Measurements from ENCODE around the gene PCBP3.
"Not testable (repeated sequence)": the region's sequence is repeated elsewhere in the genome, so short reads cannot be mapped to it uniquely, and the experiment has no call there.

The PCBP3 gene

GRCh38 chr21:45626127-45626526, 17.4 kb upstream of the PCBP3 start:
- H3K4me3 ChIP-seq (ENCODE audit: low read length in 2 of 2); H3K9me3 ChIP-seq (ENCODE audit: control insufficient read depth in 2 of 2, low read length in 2 of 2); H3K4me1 ChIP-seq (ENCODE audit: control insufficient read depth, insufficient read depth, low read length); H3K36me3 ChIP-seq (ENCODE audit: control insufficient read depth in 2 of 2, insufficient read depth in 2 of 2, low read length in 2 of 2); H3K27me3 ChIP-seq (ENCODE audit: control insufficient read depth in 1 of 2, insufficient read depth in 2 of 2, low read length in 2 of 2); H3K27ac ChIP-seq (ENCODE audit: low read length); H3K9ac ChIP-seq (ENCODE audit: low read length in 2 of 2): not testable (repeated sequence)

- Histone ChIP-seq H3K27me3 (ENCODE audit: control insufficient read depth in 1 of 2, insufficient read depth in 2 of 2, low read length in 2 of 2) (peaks cover 7 to 8% of the 10 kb centered on the region in 2 donors), H3K27ac (ENCODE audit: low read length) (no peak overlapping the region), H3K4me1 (ENCODE audit: control insufficient read depth, insufficient read depth, low read length) (no peaks in the 10 kb centered on the region), H3K36me3 (ENCODE audit: control insufficient read depth in 2 of 2, insufficient read depth in 2 of 2, low read length in 2 of 2) (no peaks in the 10 kb centered on the region), H3K9ac (ENCODE audit: low read length in 2 of 2) (no peak overlapping the region), H3K4me3 (ENCODE audit: low read length in 2 of 2) (no peak overlapping the region), H3K9me3 (ENCODE audit: control insufficient read depth in 2 of 2, low read length in 2 of 2) (no peaks in the 10 kb centered on the region)
These were observed 14.2 kb upstream of the PCBP3 start for GRCh38 chr21:45629046-45629981.

- Histone ChIP-seq H3K4me1 (ENCODE audit: control insufficient read depth, insufficient read depth, low read length) (no peaks in the 10 kb centered on the region), H3K4me3 (ENCODE audit: low read length in 2 of 2) (no peak overlapping the region), H3K36me3 (ENCODE audit: control insufficient read depth in 2 of 2, insufficient read depth in 2 of 2, low read length in 2 of 2) (no peaks in the 10 kb centered on the region), H3K27ac (ENCODE audit: low read length) (no peak overlapping the region), H3K9me3 (ENCODE audit: control insufficient read depth in 2 of 2, low read length in 2 of 2) (no peaks in the 10 kb centered on the region), H3K9ac (ENCODE audit: low read length in 2 of 2) (no peak overlapping the region), H3K27me3 (ENCODE audit: control insufficient read depth in 1 of 2, insufficient read depth in 2 of 2, low read length in 2 of 2) (peaks cover 7 to 8% of the 10 kb centered on the region in 2 donors)
These were observed 13.3 kb upstream of the PCBP3 start for GRCh38 chr21:45630066-45630694.

GRCh38 chr21:45630876-45631275, 12.6 kb upstream of the PCBP3 start:
- Histone ChIP-seq H3K9me3 (ENCODE audit: control insufficient read depth in 2 of 2, low read length in 2 of 2) (no peaks in the 10 kb centered on the region), H3K27ac (ENCODE audit: low read length) (no peak overlapping the region)

GRCh38 chr21:45631540-45631939, 12.0 kb upstream of the PCBP3 start:
- Histone ChIP-seq H3K4me1 (ENCODE audit: control insufficient read depth, insufficient read depth, low read length) (no peaks in the 10 kb centered on the region), H3K27me3 (ENCODE audit: control insufficient read depth in 1 of 2, insufficient read depth in 2 of 2, low read length in 2 of 2) (peaks cover 7 to 8% of the 10 kb centered on the region in 2 donors), H3K9ac (ENCODE audit: low read length in 2 of 2) (no peak overlapping the region), H3K4me3 (ENCODE audit: low read length in 2 of 2) (no peak overlapping the region), H3K36me3 (ENCODE audit: control insufficient read depth in 2 of 2, insufficient read depth in 2 of 2, low read length in 2 of 2) (no peaks in the 10 kb centered on the region), H3K9me3 (ENCODE audit: control insufficient read depth in 2 of 2, low read length in 2 of 2) (no peaks in the 10 kb centered on the region), H3K27ac (ENCODE audit: low read length) (no peak overlapping the region)

More at GRCh38 chr21:45630876-45631275, 12.6 kb upstream of the PCBP3 start:
- H3K36me3 ChIP-seq (ENCODE audit: control insufficient read depth in 2 of 2, insufficient read depth in 2 of 2, low read length in 2 of 2), result no peaks in the 10 kb centered on the region
- H3K4me1 ChIP-seq (ENCODE audit: control insufficient read depth, insufficient read depth, low read length), result no peaks in the 10 kb centered on the region
- peaks cover 7 to 8% of the 10 kb centered on the region in 2 donors for H3K27me3 ChIP-seq (ENCODE audit: control insufficient read depth in 1 of 2, insufficient read depth in 2 of 2, low read length in 2 of 2)
- no peak overlapping the region for H3K4me3 ChIP-seq (ENCODE audit: low read length in 2 of 2)
- no peak overlapping the region for H3K9ac ChIP-seq (ENCODE audit: low read length in 2 of 2)

GRCh38 chr21:45632160-45632559, 11.4 kb upstream of the PCBP3 start:
- no peak overlapping the region for H3K4me3 ChIP-seq (ENCODE audit: low read length in 2 of 2)
- no peak overlapping the region for H3K9ac ChIP-seq (ENCODE audit: low read length in 2 of 2)
- no peaks in the 10 kb centered on the region for H3K36me3 ChIP-seq (ENCODE audit: control insufficient read depth in 2 of 2, insufficient read depth in 2 of 2, low read length in 2 of 2)
- no peaks in the 10 kb centered on the region for H3K4me1 ChIP-seq (ENCODE audit: control insufficient read depth, insufficient read depth, low read length)
- no peaks in the 10 kb centered on the region for H3K9me3 ChIP-seq (ENCODE audit: control insufficient read depth in 2 of 2, low read length in 2 of 2)
- no peak overlapping the region for H3K27ac ChIP-seq (ENCODE audit: low read length)
- peaks cover 7 to 8% of the 10 kb centered on the region in 2 donors for H3K27me3 ChIP-seq (ENCODE audit: control insufficient read depth in 1 of 2, insufficient read depth in 2 of 2, low read length in 2 of 2)

GRCh38 chr21:45632637-45633251, 10.8 kb upstream of the PCBP3 start:
- Histone ChIP-seq H3K9ac (ENCODE audit: low read length in 2 of 2) (no peak overlapping the region), H3K27me3 (ENCODE audit: control insufficient read depth in 1 of 2, insufficient read depth in 2 of 2, low read length in 2 of 2) (peaks cover 7 to 8% of the 10 kb centered on the region in 2 donors), H3K4me1 (ENCODE audit: control insufficient read depth, insufficient read depth, low read length) (no peaks in the 10 kb centered on the region), H3K4me3 (ENCODE audit: low read length in 2 of 2) (no peak overlapping the region), H3K36me3 (ENCODE audit: control insufficient read depth in 2 of 2, insufficient read depth in 2 of 2, low read length in 2 of 2) (no peaks in the 10 kb centered on the region), H3K27ac (ENCODE audit: low read length) (no peak overlapping the region), H3K9me3 (ENCODE audit: control insufficient read depth in 2 of 2, low read length in 2 of 2) (no peaks in the 10 kb centered on the region)

- Histone ChIP-seq H3K27me3 (ENCODE audit: control insufficient read depth in 1 of 2, insufficient read depth in 2 of 2, low read length in 2 of 2) (peaks cover 4 to 7% of the 10 kb centered on the region in 2 donors), H3K9ac (ENCODE audit: low read length in 2 of 2) (no peak overlapping the region), H3K4me1 (ENCODE audit: control insufficient read depth, insufficient read depth, low read length) (no peaks in the 10 kb centered on the region), H3K4me3 (ENCODE audit: low read length in 2 of 2) (no peak overlapping the region), H3K36me3 (ENCODE audit: control insufficient read depth in 2 of 2, insufficient read depth in 2 of 2, low read length in 2 of 2) (no peaks in the 10 kb centered on the region), H3K27ac (ENCODE audit: low read length) (no peak overlapping the region), H3K9me3 (ENCODE audit: control insufficient read depth in 2 of 2, low read length in 2 of 2) (no peaks in the 10 kb centered on the region)
These were observed 8.9 kb upstream of the PCBP3 start for GRCh38 chr21:45634511-45635183.

- no peak overlapping the region for H3K4me3 ChIP-seq (ENCODE audit: low read length in 2 of 2)
- no peaks in the 10 kb centered on the region for H3K36me3 ChIP-seq (ENCODE audit: control insufficient read depth in 2 of 2, insufficient read depth in 2 of 2, low read length in 2 of 2)
- H3K9me3 ChIP-seq (ENCODE audit: control insufficient read depth in 2 of 2, low read length in 2 of 2), result no peaks in the 10 kb centered on the region
- no peaks in the 10 kb centered on the region for H3K4me1 ChIP-seq (ENCODE audit: control insufficient read depth, insufficient read depth, low read length)
- no peak overlapping the region for H3K27ac ChIP-seq (ENCODE audit: low read length)
- H3K27me3 ChIP-seq (ENCODE audit: control insufficient read depth in 1 of 2, insufficient read depth in 2 of 2, low read length in 2 of 2), result peaks cover 3 to 4% of the 10 kb centered on the region in 2 donors
- no peak overlapping the region for H3K9ac ChIP-seq (ENCODE audit: low read length in 2 of 2)
These were observed 8.0 kb upstream of the PCBP3 start for GRCh38 chr21:45635271-45636151.

- Histone ChIP-seq H3K4me3 (ENCODE audit: low read length in 2 of 2) (no peak overlapping the region), H3K36me3 (ENCODE audit: control insufficient read depth in 2 of 2, insufficient read depth in 2 of 2, low read length in 2 of 2) (no peaks in the 10 kb centered on the region), H3K9ac (ENCODE audit: low read length in 2 of 2) (no peak overlapping the region), H3K27ac (ENCODE audit: low read length) (no peak overlapping the region), H3K9me3 (ENCODE audit: control insufficient read depth in 2 of 2, low read length in 2 of 2) (no peaks in the 10 kb centered on the region), H3K4me1 (ENCODE audit: control insufficient read depth, insufficient read depth, low read length) (no peaks in the 10 kb centered on the region), H3K27me3 (ENCODE audit: control insufficient read depth in 1 of 2, insufficient read depth in 2 of 2, low read length in 2 of 2) (peaks cover 0 to 3% of the 10 kb centered on the region in 2 donors)
These were observed 7.1 kb upstream of the PCBP3 start for GRCh38 chr21:45636459-45636858.
